Measurements from ENCODE around the gene SCN7A. TPM values are rescaled to one million over a fixed set of nuclear protein-coding genes. Genes with fewer than 3 reads are reported as not detected.

SCN7A gene
- total RNA-seq, 1 experiment from 2014 or later: 0.17 TPM

- DNase-seq (ENCODE audit: low spot score) (no peak), ATAC-seq (peak; percentile 61)
- Mint-ChIP-seq H3K36me3 (no peaks in the 10 kb centered on the region), H3K4me1 (no peaks in the 10 kb centered on the region), H3K4me3 (no peak overlapping the region), H3K27ac (no peak overlapping the region), H3K27me3 (ENCODE audit: low read depth) (no peaks in the 10 kb centered on the region), H3K9me3 (no peaks in the 10 kb centered on the region)
- ChIA-PET POLR2A (interaction anchor here (0.6 kb wide), 1 partner anchor 460 kb away, joined by 11 read pairs; no protein-coding TSS in a partner anchor), CTCF (interaction anchor here (0.6 to 1.8 kb wide), 8 partner anchors 16 to 638 kb away, joined by 3 to 7 read pairs (median 4); partner anchors contain the start of genes SCN1A and SCN9A)
- TF ChIP-seq ATF1 (CRISPR knock-in tag; IDR thresholded peaks at IDR 0.05) (no peak), TEAD4 (CRISPR knock-in tag; IDR thresholded peaks at IDR 0.05) (no peak), ARID4B (CRISPR knock-in tag; IDR thresholded peaks at IDR 0.05; ENCODE audit: borderline replicate concordance) (no peak), ETV6 (CRISPR knock-in tag; IDR thresholded peaks at IDR 0.05) (no peak), FOXP1 (CRISPR knock-in tag; IDR thresholded peaks at IDR 0.05; ENCODE audit: borderline replicate concordance) (no peak), FOXK1 (CRISPR knock-in tag; IDR thresholded peaks at IDR 0.05) (no peak), NR1H2 (CRISPR knock-in tag; IDR thresholded peaks at IDR 0.05) (no peak), ZBTB21 (CRISPR knock-in tag; IDR thresholded peaks at IDR 0.05; ENCODE audit: borderline replicate concordance) (no peak)
- TF ChIP-seq, protein P1, sequence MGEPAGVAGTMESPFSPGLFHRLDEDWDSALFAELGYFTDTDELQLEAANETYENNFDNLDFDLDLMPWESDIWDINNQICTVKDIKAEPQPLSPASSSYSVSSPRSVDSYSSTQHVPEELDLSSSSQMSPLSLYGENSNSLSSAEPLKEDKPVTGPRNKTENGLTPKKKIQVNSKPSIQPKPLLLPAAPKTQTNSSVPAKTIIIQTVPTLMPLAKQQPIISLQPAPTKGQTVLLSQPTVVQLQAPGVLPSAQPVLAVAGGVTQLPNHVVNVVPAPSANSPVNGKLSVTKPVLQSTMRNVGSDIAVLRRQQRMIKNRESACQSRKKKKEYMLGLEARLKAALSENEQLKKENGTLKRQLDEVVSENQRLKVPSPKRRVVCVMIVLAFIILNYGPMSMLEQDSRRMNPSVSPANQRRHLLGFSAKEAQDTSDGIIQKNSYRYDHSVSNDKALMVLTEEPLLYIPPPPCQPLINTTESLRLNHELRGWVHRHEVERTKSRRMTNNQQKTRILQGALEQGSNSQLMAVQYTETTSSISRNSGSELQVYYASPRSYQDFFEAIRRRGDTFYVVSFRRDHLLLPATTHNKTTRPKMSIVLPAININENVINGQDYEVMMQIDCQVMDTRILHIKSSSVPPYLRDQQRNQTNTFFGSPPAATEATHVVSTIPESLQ (CRISPR knock-in tag; IDR thresholded peaks at IDR 0.05): no peak
These were observed 76.4 kb downstream of the SCN7A start for GRCh38 chr2:166417669-166418068.

GRCh38 chr2:166413255-166413654, 80.8 kb downstream of the SCN7A start:
- POLR2A ChIA-PET: interaction anchor here (0.6 kb wide), 1 partner anchor 224 kb away, joined by 3 read pairs; no protein-coding TSS in a partner anchor
- Mint-ChIP-seq H3K27me3 (ENCODE audit: low read depth) (no peaks in the 10 kb centered on the region), H3K4me3 (no peak overlapping the region), H3K9me3 (no peaks in the 10 kb centered on the region), H3K27ac (no peak overlapping the region), H3K4me1 (peaks cover 3% of the 10 kb centered on the region; the same call in 1 of the 2 replicates), H3K36me3 (no peaks in the 10 kb centered on the region)
- DNase-seq (ENCODE audit: low spot score) (no peak), ATAC-seq (no peak)
- TF ChIP-seq ERG (CRISPR knock-in tag; IDR thresholded peaks at IDR 0.05) (no peak), NR3C1 (CRISPR knock-in tag; conservative IDR thresholded peaks at IDR 0.05; ENCODE audit: low read depth) (no peak), NFE2L1 (CRISPR knock-in tag; IDR thresholded peaks at IDR 0.05) (no peak), MYBL2 (CRISPR knock-in tag; IDR thresholded peaks at IDR 0.05) (no peak), MXD4 (CRISPR knock-in tag; IDR thresholded peaks at IDR 0.05; ENCODE audit: borderline replicate concordance) (no peak), RORB (CRISPR knock-in tag; IDR thresholded peaks at IDR 0.05) (no peak), ZNF263 (CRISPR knock-in tag; IDR thresholded peaks at IDR 0.05; ENCODE audit: low read depth) (no peak), FOXP1 (CRISPR knock-in tag; IDR thresholded peaks at IDR 0.05; ENCODE audit: borderline replicate concordance) (no peak)
- TF ChIP-seq, protein P2, sequence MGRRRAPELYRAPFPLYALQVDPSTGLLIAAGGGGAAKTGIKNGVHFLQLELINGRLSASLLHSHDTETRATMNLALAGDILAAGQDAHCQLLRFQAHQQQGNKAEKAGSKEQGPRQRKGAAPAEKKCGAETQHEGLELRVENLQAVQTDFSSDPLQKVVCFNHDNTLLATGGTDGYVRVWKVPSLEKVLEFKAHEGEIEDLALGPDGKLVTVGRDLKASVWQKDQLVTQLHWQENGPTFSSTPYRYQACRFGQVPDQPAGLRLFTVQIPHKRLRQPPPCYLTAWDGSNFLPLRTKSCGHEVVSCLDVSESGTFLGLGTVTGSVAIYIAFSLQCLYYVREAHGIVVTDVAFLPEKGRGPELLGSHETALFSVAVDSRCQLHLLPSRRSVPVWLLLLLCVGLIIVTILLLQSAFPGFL (CRISPR knock-in tag; IDR thresholded peaks at IDR 0.05; ENCODE audit: borderline replicate concordance): no peak
- TF ChIP-seq, protein P3, sequence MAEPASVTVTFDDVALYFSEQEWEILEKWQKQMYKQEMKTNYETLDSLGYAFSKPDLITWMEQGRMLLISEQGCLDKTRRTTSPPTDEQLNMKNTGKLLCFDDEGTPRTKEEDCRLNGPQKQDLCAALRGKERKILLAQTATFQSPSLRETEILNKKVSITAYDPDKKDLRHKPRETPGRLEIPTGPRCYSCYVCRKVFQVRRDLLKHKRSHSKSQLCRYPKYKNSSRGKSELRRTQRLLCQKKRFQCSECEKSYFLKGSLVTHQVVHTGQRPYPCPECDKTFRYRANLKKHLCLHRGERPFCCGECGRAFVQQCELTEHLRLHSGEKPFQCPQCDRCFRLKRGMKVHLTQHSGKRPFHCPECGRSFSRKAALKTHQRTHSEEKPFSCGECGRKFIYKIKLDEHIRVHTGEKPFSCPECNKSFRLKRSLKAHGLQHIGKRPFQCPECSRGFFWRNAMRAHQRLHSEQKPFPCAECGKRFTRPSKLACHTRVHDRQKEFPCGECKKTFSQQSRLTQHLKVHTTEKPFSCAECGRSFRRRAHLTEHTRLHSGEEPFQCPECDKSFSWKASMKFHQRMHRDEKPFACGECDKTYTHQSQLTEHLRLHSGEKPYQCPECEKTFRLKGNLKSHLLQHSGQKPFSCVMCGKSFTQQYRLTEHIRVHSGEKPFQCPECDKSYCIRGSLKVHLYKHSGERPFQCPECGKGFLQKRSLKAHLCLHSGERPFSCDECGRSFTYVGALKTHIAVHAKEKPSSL (CRISPR knock-in tag; conservative IDR thresholded peaks at IDR 0.05): no peak
- CTCF ChIA-PET: no interaction called here

Data from WTC11 (cell line).